Fibroblast of villous mesenchyme (primary cell): ENCODE measurements around the gene NOTCH1. TPM values are rescaled to one million over a fixed set of nuclear protein-coding genes. Genes with fewer than 3 reads are reported as not detected.

Experiments used
- DNase-seq: peaks from one replicate; pipeline ENCODE4 v3.0.0-alpha.2; 2010; ENCODE audit warnings: low read depth
- H3K4me3 ChIP-seq: 2 replicates; pipeline ENCODE4 v1.5.1; 2011; ENCODE audit warnings: low read depth, mild to moderate bottlenecking, low read length
- total RNA-seq: library from RNA; depleted of rRNA; stranded (reverse); fragments of >200 nt; gene quantifications from 2 replicates; pipeline ENCODE4 v1.2.3, GENCODE V29; 2012
- TF ChIP-seq, protein P1 (sequence below): IDR thresholded peaks from 2 replicates; pipeline ENCODE4 v1.5.1; 2012; ENCODE audit warnings: low read depth, mild to moderate bottlenecking, low read length; ENCODE audit not compliant: insufficient read depth

The NOTCH1 gene
- total RNA-seq, 1 donor = 36.7 TPM

DNA sequence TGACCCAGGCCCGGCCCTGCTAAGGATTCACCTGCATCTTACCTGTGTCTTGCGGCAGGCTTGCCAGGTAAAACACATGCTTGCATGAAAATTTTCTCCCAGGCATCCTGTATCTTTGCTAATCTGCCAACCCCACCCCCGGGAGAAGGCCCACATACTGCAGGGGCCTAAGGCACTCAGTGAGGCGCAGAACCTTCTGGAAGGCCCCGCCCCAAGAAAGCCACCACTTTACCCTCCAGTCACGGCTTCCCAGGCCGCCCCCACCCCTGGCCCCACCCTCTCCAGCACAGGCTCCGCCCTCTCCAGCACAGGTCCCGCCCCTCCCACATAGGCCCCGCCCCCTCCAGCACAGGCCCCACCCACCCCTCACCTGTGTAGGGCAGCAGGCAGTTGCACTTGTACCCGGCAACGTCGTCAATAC, 33.2 kb downstream of the NOTCH1 start:
- no peak for DNase-seq
- H3K4me3 ChIP-seq = no peak overlapping the region
- TF ChIP-seq, protein P1, sequence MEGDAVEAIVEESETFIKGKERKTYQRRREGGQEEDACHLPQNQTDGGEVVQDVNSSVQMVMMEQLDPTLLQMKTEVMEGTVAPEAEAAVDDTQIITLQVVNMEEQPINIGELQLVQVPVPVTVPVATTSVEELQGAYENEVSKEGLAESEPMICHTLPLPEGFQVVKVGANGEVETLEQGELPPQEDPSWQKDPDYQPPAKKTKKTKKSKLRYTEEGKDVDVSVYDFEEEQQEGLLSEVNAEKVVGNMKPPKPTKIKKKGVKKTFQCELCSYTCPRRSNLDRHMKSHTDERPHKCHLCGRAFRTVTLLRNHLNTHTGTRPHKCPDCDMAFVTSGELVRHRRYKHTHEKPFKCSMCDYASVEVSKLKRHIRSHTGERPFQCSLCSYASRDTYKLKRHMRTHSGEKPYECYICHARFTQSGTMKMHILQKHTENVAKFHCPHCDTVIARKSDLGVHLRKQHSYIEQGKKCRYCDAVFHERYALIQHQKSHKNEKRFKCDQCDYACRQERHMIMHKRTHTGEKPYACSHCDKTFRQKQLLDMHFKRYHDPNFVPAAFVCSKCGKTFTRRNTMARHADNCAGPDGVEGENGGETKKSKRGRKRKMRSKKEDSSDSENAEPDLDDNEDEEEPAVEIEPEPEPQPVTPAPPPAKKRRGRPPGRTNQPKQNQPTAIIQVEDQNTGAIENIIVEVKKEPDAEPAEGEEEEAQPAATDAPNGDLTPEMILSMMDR = no peak

DNA sequence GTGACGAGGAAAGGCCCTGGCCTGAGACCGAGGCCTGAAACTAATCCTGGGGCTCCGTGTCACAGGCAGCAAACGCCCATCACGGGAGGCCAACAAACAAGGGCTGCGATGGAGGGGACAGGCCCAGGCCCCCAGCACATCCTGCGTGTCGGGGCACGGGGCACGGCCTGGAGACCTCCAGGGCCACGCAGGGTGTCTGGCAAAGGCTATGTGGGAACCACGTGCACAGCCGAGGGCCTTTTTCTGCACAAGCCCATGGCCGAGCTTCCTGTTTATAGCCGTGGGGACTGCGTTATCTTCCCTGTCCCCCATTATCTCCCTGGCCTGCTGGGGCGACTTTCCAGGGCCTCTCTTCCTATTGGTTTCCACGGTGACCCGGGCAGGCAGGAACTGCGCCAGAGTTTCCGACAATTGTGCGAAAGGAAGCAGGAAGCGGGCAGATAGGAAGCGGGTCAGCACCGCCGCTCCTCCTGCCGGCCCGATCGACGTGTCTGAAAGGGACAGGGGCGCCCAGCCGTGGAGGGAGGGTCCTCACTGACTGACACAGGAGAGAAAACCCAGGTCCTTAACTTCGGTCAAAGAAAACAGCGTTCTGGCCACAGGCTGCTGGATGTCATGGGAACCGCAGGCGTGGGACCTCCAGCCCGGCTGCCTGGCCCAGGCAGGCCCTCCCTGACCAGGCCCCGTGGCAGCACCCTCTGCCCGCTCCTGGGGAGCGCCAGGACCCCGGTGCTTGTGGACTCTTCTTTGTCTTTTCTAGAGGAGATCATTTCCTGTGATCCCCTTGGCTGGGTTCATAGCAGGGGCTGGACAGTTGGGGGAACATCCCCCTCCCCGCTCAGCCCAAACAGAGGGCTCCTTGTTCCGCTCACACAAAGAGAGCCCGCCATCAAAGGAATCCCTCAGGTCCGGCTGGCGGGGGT, 33.9 kb downstream of the NOTCH1 start:
- no peak for DNase-seq
- H3K4me3 ChIP-seq = no peak overlapping the region
- TF ChIP-seq, protein P1 = no peak

DNA sequence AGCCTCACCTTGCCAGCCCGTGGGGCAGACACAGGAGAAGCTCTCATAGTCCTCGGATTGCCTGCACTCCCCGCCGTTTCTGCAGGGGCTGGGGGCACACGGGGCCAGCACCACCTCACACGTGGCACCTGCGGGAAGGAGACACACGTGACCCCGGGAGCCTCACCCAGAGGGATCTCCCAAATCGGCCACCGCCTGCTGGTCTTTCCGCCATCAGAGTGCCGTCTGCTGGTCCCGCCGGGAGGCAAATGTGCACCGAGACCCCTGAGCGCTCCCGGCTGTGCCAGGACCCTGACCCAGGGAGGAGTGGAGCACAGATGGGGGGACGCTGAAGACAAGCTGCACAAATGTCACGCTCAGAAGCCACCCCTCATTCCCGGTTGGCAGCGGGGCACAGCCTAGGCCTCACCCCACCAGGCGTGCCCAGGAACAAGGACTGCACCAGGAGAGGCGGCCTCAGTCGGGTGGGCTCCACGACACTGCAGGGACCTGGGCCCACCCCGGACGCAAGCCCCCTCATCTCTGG, 34.6 kb downstream of the NOTCH1 start:
- no peak for DNase-seq
- no peak overlapping the region for H3K4me3 ChIP-seq
- TF ChIP-seq, protein P1 = no peak

DNA sequence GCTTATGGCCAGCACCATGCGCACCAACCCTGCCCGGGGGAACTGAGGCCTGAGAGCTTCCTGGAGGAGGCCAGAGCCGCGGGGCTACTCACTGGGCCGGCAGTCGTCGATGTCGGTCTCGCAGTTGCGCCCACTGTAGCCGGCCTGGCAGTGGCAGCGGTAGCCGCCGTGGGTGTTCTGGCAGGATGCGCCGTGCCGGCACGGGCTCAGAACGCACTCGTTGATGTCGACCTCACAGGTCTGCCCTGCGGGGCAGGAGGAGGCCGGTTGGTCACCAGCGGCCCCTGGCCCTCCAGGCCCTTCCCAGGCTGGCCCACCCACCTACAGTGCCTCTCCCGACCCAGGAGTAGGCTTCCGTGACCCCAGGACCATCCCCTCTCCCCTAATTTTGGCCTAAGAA, 35.3 kb downstream of the NOTCH1 start:
- no peak for DNase-seq
- TF ChIP-seq, protein P1 = no peak
- no peak overlapping the region for H3K4me3 ChIP-seq

DNA sequence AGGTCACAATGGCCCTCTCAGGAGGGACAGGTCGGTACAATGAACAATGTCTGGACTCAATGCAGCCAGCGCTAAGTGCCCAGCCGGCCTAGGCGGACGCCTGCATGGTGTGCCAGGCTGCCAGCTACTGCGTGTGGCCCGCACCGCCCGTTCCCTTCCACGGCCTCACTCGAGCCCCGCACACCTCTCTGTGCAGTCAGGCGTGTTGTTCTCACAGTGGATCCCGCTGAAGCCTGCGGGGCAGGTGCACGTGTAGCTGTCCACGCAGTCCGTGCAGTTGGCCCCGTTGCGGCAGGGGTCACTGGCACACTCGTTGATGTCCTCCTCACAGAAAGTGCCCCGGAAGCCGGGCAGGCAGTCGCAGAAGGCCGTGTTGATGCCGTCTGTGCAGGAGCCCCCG, 36.3 kb downstream of the NOTCH1 start:
- TF ChIP-seq, protein P1 = no peak
- DNase-seq = no peak

DNA sequence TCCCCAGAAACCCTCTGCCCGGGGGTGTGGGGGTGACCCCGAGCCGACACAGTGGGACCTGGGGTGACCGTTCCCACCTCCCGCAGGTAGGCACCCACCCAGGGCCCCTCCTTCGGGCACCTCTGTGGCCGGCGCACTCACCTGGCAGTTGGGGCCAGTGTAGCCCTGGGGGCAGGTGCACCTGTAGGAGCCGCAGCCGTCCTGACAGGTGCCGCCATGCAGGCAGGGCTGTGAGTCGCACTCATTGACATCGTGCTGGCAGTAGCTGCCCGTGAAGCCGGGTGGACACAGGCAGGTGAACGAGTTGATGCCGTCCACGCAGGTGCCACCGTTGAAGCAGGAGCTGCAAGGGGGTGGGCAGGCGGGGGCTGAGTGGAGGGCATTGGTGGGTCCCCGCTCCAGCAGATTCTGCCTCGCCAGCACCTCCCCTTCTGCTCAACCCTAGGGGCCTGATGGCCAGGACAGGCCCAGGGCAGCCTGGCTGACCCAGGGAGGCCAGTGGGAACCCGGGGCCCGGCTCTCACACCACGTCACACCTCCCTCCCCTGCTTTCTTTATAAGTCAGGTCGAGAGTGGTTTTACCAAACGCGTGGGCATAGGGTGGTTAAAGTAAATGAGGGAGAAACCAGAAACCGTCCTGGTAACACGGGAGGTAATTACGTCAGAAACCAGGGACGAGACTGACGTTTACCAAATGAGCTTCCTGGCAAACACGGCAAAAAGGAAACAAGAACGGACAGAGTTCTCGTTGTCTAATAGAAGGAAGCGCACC, 36.9 kb downstream of the NOTCH1 start:
- DNase-seq = no peak
- no peak overlapping the region for H3K4me3 ChIP-seq
- TF ChIP-seq, protein P1 = no peak

More for the DNA sequence above, 36.3 kb downstream of the NOTCH1 start:
- H3K4me3 ChIP-seq = no peak overlapping the region
